ENCODE results near the gene PCDHA1. TPM values are rescaled to one million over a fixed set of nuclear protein-coding genes. Genes with fewer than 3 reads are reported as not detected.

Gene PCDHA1
- polyA plus RNA-seq, 1 donor (not counting 4 experiments of a cell fraction or from before 2014, with no cell fraction given): 0.03 TPM

DNA sequence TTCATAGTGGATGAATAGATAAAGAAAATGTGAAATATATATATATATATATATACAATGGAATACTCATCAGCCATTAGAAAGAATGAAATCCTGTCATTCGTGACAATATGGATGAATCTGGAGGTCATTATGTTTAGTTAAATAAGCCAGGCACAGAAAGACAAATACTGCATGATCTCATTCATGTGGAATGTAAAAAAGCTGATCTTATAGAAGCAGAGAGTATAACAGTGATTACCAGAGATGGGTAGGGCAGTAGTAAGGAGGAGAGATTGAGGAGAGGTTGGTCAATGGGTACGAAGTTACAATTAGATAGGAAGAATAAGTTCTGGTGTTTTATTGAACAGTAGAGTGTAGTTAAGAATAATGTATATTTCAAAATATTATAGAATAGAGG lies 160.6 kb downstream of the PCDHA1 start:
- FAIRE-seq (no peak), DNase-seq (ENCODE audit: low read depth, low spot score) (no peak)
- H3K27ac ChIP-seq (ENCODE audit: control insufficient read depth, insufficient read depth, low read length): no peak overlapping the region
- dilution Hi-C loops (cut with MboI; ENCODE audit: extremely low pct_ligation_motif_present, low sequenced_read_pairs): no loop called here
- H3K4me3 ChIP-seq (ENCODE audit: control insufficient read depth in 2 of 3, extremely low read depth in 1 of 3, insufficient read depth in 2 of 3, low read depth in 1 of 3, low read length in 3 of 3): no peak overlapping the region
- no peaks in the 10 kb centered on the region for H4K20me1 ChIP-seq (ENCODE audit: control insufficient read depth, extremely low read depth, insufficient read depth, low read length)
- TF ChIP-seq EZH2 (IDR thresholded peaks at IDR 0.05; ENCODE audit: low read length): no peak
- no peak for TF ChIP-seq CTCF (optimal IDR thresholded peaks at IDR 0.05 in 1 of 3, IDR thresholded peaks at IDR 0.05 in 1 of 3, conservative IDR thresholded peaks at IDR 0.05 in 1 of 3; ENCODE audit: extremely low read depth in 1 of 3, insufficient read depth in 2 of 3, low read length in 3 of 3)
- H3K4me1 ChIP-seq (ENCODE audit: control insufficient read depth, extremely low read depth, insufficient read depth, low read length): no peaks in the 10 kb centered on the region
- no peak overlapping the region for H3K9ac ChIP-seq (ENCODE audit: control insufficient read depth, extremely low read depth, insufficient read depth, low read length)
- no peaks in the 10 kb centered on the region for H3K9me3 ChIP-seq (ENCODE audit: control insufficient read depth, low read depth, low read length)
- H2AFZ ChIP-seq (ENCODE audit: control insufficient read depth, low read length): no peak overlapping the region
- H3K36me3 ChIP-seq (ENCODE audit: control insufficient read depth in 2 of 2, extremely low read depth in 1 of 2, insufficient read depth in 2 of 2, low read length in 2 of 2): no peaks in the 10 kb centered on the region
- no peaks in the 10 kb centered on the region for H3K9me1 ChIP-seq (ENCODE audit: control insufficient read depth, extremely low read depth, insufficient read depth, low read length)
- H3K27me3 ChIP-seq (ENCODE audit: control insufficient read depth, extremely low read depth, insufficient read depth, low read length): no peaks in the 10 kb centered on the region
- no peak overlapping the region for H3K4me2 ChIP-seq (ENCODE audit: control insufficient read depth, extremely low read depth, insufficient read depth, low read depth, low read length)
- H3K79me2 ChIP-seq (ENCODE audit: control insufficient read depth, insufficient read depth, low read length): no peaks in the 10 kb centered on the region

GRCh38 chr5:140951636-140952035 lies 165.7 kb downstream of the PCDHA1 start:
- Histone ChIP-seq H3K4me3 (ENCODE audit: control insufficient read depth in 2 of 3, extremely low read depth in 1 of 3, insufficient read depth in 2 of 3, low read depth in 1 of 3, low read length in 3 of 3) (no peak overlapping the region), H4K20me1 (ENCODE audit: control insufficient read depth, extremely low read depth, insufficient read depth, low read length) (no peaks in the 10 kb centered on the region), H3K9me1 (ENCODE audit: control insufficient read depth, extremely low read depth, insufficient read depth, low read length) (no peaks in the 10 kb centered on the region), H3K4me2 (ENCODE audit: control insufficient read depth, extremely low read depth, insufficient read depth, low read depth, low read length) (no peak overlapping the region), H3K9me3 (ENCODE audit: control insufficient read depth, low read depth, low read length) (no peaks in the 10 kb centered on the region), H3K4me1 (ENCODE audit: control insufficient read depth, extremely low read depth, insufficient read depth, low read length) (no peaks in the 10 kb centered on the region), H3K79me2 (ENCODE audit: control insufficient read depth, insufficient read depth, low read length) (no peaks in the 10 kb centered on the region), H2AFZ (ENCODE audit: control insufficient read depth, low read length) (no peak overlapping the region), H3K27me3 (ENCODE audit: control insufficient read depth, extremely low read depth, insufficient read depth, low read length) (no peaks in the 10 kb centered on the region), H3K9ac (ENCODE audit: control insufficient read depth, extremely low read depth, insufficient read depth, low read length) (no peak overlapping the region), H3K27ac (ENCODE audit: control insufficient read depth, insufficient read depth, low read length) (no peak overlapping the region), H3K36me3 (ENCODE audit: control insufficient read depth in 2 of 2, extremely low read depth in 1 of 2, insufficient read depth in 2 of 2, low read length in 2 of 2) (no peaks in the 10 kb centered on the region)
- TF ChIP-seq CTCF (optimal IDR thresholded peaks at IDR 0.05 in 1 of 3, IDR thresholded peaks at IDR 0.05 in 1 of 3, conservative IDR thresholded peaks at IDR 0.05 in 1 of 3; ENCODE audit: extremely low read depth in 1 of 3, insufficient read depth in 2 of 3, low read length in 3 of 3) (no peak), EZH2 (IDR thresholded peaks at IDR 0.05; ENCODE audit: low read length) (no peak)
- no peak for FAIRE-seq
- dilution Hi-C loops (cut with MboI; ENCODE audit: extremely low pct_ligation_motif_present, low sequenced_read_pairs): no loop called here
- no peak for DNase-seq (ENCODE audit: low read depth, low spot score)
